Measurements from ENCODE around the gene TRAPPC8.

- TF ChIP-seq POLR2AphosphoS5 (IDR thresholded peaks at IDR 0.05; ENCODE audit: low read depth, low read length) = no peak
- TF ChIP-seq POLR2A (IDR thresholded peaks at IDR 0.05; ENCODE audit: low read depth, low read length) = no peak
- no peak for TF ChIP-seq TAF1 (IDR thresholded peaks at IDR 0.05; ENCODE audit: borderline replicate concordance, low read depth, low read length)
Observed at GRCh38 chr18:31878358-31878757, 64.6 kb downstream of the TRAPPC8 start.
